Smooth muscle cell (in vitro differentiated cells): ENCODE measurements around the gene GSAP. TPM values are rescaled to one million over a fixed set of nuclear protein-coding genes. Genes with fewer than 3 reads are reported as not detected.

Source experiments
- DNase-seq: peaks from one replicate; lab custom pipeline; 2025; ENCODE audit not compliant: unreplicated experiment; lab: John Stamatoyannopoulos, UW
- H2AFZ ChIP-seq: fragments of 200-600 bp; sonication (generic); 2 replicates; pipeline ENCODE4 v1.6.0; 2016; ENCODE audit warnings: antibody characterized with exemption, low read depth, mild to moderate bottlenecking
- H3F3A ChIP-seq: fragments of 200-600 bp; sonication (generic); 2 replicates; pipeline ENCODE4 v1.6.0; 2017; ENCODE audit warnings: antibody characterized with exemption, low read depth
- H3K27ac ChIP-seq: fragments of 200-600 bp; sonication (generic); 2 replicates; pipeline ENCODE4 v1.5.1; 2016; ENCODE audit warnings: low read depth, mild to moderate bottlenecking
- H3K27me3 ChIP-seq: fragments of 200-600 bp; sonication (generic); 2 replicates; pipeline ENCODE4 v1.6.1; 2016; ENCODE audit warnings: low read depth, mild to moderate bottlenecking
- H3K36me3 ChIP-seq: fragments of 200-600 bp; sonication (generic); 2 replicates; pipeline ENCODE4 v1.5.1; 2016; ENCODE audit warnings: low read depth
- H3K4me1 ChIP-seq: fragments of 200-600 bp; sonication (generic); 2 replicates; pipeline ENCODE4 v1.5.1; 2016; ENCODE audit warnings: low read depth
- H3K4me2 ChIP-seq: fragments of 200-600 bp; sonication (generic); 2 replicates; pipeline ENCODE4 v1.6.0; 2016; ENCODE audit warnings: mild to moderate bottlenecking
- H3K4me3 ChIP-seq: fragments of 200-600 bp; sonication (generic); 2 replicates; pipeline ENCODE4 v1.5.1; 2016; ENCODE audit warnings: mild to moderate bottlenecking
- H3K79me2 ChIP-seq: fragments of 200-600 bp; sonication (generic); 2 replicates; pipeline ENCODE4 v1.6.0; 2016; ENCODE audit warnings: low read depth, mild to moderate bottlenecking
- H3K9ac ChIP-seq: fragments of 200-600 bp; sonication (generic); 2 replicates; pipeline ENCODE4 v1.6.0; 2016; ENCODE audit warnings: low read depth
- H3K9me3 ChIP-seq: fragments of 200-600 bp; sonication (generic); replicated peaks from 2 replicates; pipeline ENCODE4 v1.5.1; 2016; ENCODE audit warnings: low read depth
- H4K20me1 ChIP-seq: fragments of 200-600 bp; sonication (generic); 2 replicates; pipeline ENCODE4 v1.6.0; 2016; ENCODE audit warnings: low read depth
- CTCF ChIP-seq: fragments of 200-600 bp; sonication (generic); IDR thresholded peaks from 2 replicates; pipeline ENCODE4 v1.5.1; 2017; ENCODE audit warnings: borderline replicate concordance, mild to moderate bottlenecking, antibody characterized with exemption; ENCODE audit not compliant: insufficient read depth, poor library complexity, severe bottlenecking
- WGBS: methylation state at CpG from one replicate; pipeline ENCODE4 v1.1.7; 2016; ENCODE audit warnings: low lambda C conversion rate; 5-methylcytosine and 5-hydroxymethylcytosine counted together
- polyA plus RNA-seq: library from polyadenylated mRNA; unstranded; fragments of >200 nt; fragmentation: Nextera tagmentation; extraction: Ambion mirVana; gene quantifications from 2 replicates; pipeline ENCODE4 v1.2.1, GENCODE V29; 2016
- total RNA-seq: library from RNA; depleted of rRNA; stranded (reverse); fragments of >200 nt; gene quantifications from 2 replicates; pipeline ENCODE4 v1.2.3, GENCODE V29; 2014

The GSAP gene
- total and polyA plus RNA-seq, 2 experiments from 2014 or later = 0.45 to 0.94 TPM

DNA sequence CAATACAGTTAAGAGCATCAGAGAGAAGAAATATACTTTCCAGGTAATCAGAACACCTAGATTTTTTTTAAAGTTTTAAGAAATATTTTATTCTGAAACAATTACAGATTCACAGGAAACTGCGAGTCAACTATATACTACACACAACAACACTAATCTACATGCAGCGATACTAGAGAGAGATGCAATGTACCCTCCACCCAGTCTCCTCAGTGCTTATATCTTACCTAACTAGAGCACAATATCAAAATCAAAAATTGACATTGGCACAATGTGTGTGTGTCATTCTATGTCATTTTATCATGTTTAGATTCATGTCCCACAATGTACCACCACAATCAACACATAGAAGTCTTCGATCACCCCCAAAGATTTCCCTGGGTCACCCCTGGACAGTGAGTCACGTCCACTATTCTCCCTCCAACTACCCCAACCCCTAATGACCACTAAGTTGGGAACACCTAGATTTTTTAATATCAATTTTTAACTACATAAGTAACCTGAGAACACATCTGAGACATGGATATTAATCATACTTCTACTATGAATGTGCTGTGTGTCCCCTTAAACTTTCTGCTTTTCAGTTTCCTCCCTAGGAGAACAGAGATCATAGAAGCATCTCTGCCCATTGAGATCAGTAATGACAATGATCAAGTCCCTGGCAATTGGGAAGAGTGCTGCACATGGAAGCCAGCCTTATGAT lies 86.5 kb downstream of the GSAP start:
- no peaks in the 10 kb centered on the region for H3K79me2 ChIP-seq
- no peaks in the 10 kb centered on the region for H4K20me1 ChIP-seq
- no peak for DNase-seq
- no peaks in the 10 kb centered on the region for H3F3A ChIP-seq
- H3K4me2 ChIP-seq = no peak overlapping the region
- no peak overlapping the region for H2AFZ ChIP-seq
- no peaks in the 10 kb centered on the region for H3K27me3 ChIP-seq
- no peak overlapping the region for H3K27ac ChIP-seq
- 95% methylated on average over 4 of the region's 4 CpGs for WGBS
- H3K36me3 ChIP-seq = no peaks in the 10 kb centered on the region
- H3K9ac ChIP-seq = no peak overlapping the region
- H3K9me3 ChIP-seq = no peaks in the 10 kb centered on the region
- H3K4me3 ChIP-seq = no peak overlapping the region
- TF ChIP-seq CTCF = no peak
- no peaks in the 10 kb centered on the region for H3K4me1 ChIP-seq

DNA sequence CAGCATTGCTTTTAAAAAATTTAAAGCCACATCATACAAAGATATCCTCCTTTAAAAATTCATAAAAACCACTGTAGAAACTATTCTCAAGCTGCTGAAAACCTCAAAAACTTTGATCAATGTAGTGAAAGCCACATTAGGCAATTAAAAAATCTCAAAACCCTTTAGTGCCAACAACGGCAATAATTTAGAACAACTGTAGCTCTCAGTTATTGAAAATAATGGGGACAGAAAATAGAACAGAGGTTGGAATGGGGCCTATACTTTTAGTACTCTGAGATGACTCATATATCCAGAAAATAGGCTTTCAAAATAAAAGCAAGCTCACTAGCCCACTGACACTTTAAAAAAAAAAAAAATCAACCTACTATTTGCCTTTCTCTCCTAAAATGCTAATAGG lies 87.5 kb downstream of the GSAP start:
- Histone ChIP-seq H3K9me3 (no peaks in the 10 kb centered on the region), H3F3A (no peaks in the 10 kb centered on the region), H3K4me2 (no peak overlapping the region), H3K9ac (no peak overlapping the region), H3K27me3 (no peaks in the 10 kb centered on the region), H3K79me2 (no peaks in the 10 kb centered on the region), H3K4me3 (no peak overlapping the region), H3K36me3 (no peaks in the 10 kb centered on the region), H2AFZ (no peak overlapping the region), H3K27ac (peak overlapping the region; percentile 1), H4K20me1 (no peaks in the 10 kb centered on the region), H3K4me1 (no peaks in the 10 kb centered on the region)
- 84% methylated on average over 1 of the region's 1 CpG for WGBS
- TF ChIP-seq CTCF = no peak
- DNase-seq = no peak

DNA sequence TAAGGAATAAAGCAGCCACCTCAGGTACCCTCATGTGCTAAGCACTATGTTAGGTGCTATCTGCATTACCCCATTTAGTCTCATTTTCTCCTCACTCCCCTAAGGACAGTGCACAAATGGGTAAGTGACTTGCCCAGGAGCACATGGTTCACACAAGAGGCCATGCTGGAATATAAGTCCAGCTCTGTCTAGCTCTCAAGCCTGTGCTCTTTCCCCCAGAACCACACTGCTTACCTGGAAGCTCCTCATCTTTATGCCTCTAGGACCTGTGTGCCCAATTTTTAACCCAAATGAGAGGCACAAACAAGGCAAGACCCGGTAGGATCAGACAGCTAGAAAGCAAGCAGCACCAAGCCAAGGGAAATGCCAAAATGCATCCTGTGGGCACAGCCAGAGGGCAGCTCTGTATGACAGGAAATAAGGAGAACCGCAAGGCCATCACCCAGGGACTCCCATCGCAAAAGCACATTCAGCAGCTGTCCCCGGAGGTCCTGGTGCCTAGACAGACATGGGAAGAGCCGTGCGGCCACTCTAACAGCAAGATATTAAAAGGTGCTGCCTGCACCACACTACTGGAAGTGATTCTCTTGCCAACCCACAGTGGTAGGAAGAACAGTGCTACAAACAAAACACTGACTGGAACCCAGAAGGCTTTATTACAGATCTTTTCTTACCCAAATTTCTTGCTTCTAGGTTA lies 88.1 kb downstream of the GSAP start:
- TF ChIP-seq CTCF = no peak
- WGBS = 79% methylated on average over 6 of the region's 6 CpGs

More for the DNA sequence above, 88.1 kb downstream of the GSAP start:
- peak overlapping the region; percentile 1 for H3K27ac ChIP-seq
- no peaks in the 10 kb centered on the region for H3K36me3 ChIP-seq
- no peak overlapping the region for H3K9ac ChIP-seq
- H3K4me1 ChIP-seq = no peaks in the 10 kb centered on the region
- H3K4me2 ChIP-seq = no peak overlapping the region
- H2AFZ ChIP-seq = no peak overlapping the region
- no peaks in the 10 kb centered on the region for H3K9me3 ChIP-seq
- H3F3A ChIP-seq = no peaks in the 10 kb centered on the region
- DNase-seq = no peak
- no peaks in the 10 kb centered on the region for H4K20me1 ChIP-seq
- H3K79me2 ChIP-seq = no peaks in the 10 kb centered on the region
- no peak overlapping the region for H3K4me3 ChIP-seq
- no peaks in the 10 kb centered on the region for H3K27me3 ChIP-seq
